Skeletal muscle tissue (tissue), 4 donors: ENCODE measurements around the gene PLXNA3. TPM values are rescaled to one million over a fixed set of nuclear protein-coding genes. Genes with fewer than 3 reads are reported as not detected.

Experiments used
- H3K27ac ChIP-seq: one replicate; pipeline ENCODE4 v1.7.0; 2013; ENCODE audit warnings: mild to moderate bottlenecking, low read depth, low read length, inconsistent platforms
- H3K27me3 ChIP-seq, 3 donors: one replicate each; pipeline ENCODE4 v1.7.0; 2013; ENCODE audit warnings: low read length in 3 of 3; ENCODE audit not compliant: control insufficient read depth in 3 of 3, insufficient read depth in 3 of 3
- H3K36me3 ChIP-seq, 3 donors: one replicate each; pipeline ENCODE4 v1.7.0; 2013; ENCODE audit warnings: low read length in 3 of 3; ENCODE audit not compliant: control insufficient read depth in 3 of 3, insufficient read depth in 3 of 3
- H3K4me1 ChIP-seq, 3 donors: one replicate each; pipeline ENCODE4 v1.7.0; 2013; ENCODE audit warnings: low read length in 3 of 3, mild to moderate bottlenecking in 3 of 3; ENCODE audit not compliant: control insufficient read depth in 3 of 3, insufficient read depth in 3 of 3
- H3K4me3 ChIP-seq, 3 donors: one replicate each; pipeline ENCODE4 v1.7.0; 2013; ENCODE audit warnings: low read length in 3 of 3
- H3K9ac ChIP-seq, 3 donors: one replicate each; pipeline ENCODE4 v1.7.0; 2013; ENCODE audit warnings: low read length in 3 of 3, mild to moderate bottlenecking in 3 of 3, moderate library complexity in 2 of 3, low read depth in 1 of 3
- H3K9me3 ChIP-seq, 3 donors: one replicate each; pipeline ENCODE4 v1.7.0; 2013; ENCODE audit warnings: low read length in 3 of 3; ENCODE audit not compliant: control insufficient read depth in 3 of 3
- total RNA-seq: library from RNA; depleted of rRNA; stranded (reverse); fragments of >200 nt; gene quantifications from one replicate; pipeline ENCODE4 v1.2.3, GENCODE V29; 2014
- donor health status: Osteomylitis.

Gene PLXNA3
- total RNA-seq, 1 donor from 2014 or later, result 9.9 TPM

DNA sequence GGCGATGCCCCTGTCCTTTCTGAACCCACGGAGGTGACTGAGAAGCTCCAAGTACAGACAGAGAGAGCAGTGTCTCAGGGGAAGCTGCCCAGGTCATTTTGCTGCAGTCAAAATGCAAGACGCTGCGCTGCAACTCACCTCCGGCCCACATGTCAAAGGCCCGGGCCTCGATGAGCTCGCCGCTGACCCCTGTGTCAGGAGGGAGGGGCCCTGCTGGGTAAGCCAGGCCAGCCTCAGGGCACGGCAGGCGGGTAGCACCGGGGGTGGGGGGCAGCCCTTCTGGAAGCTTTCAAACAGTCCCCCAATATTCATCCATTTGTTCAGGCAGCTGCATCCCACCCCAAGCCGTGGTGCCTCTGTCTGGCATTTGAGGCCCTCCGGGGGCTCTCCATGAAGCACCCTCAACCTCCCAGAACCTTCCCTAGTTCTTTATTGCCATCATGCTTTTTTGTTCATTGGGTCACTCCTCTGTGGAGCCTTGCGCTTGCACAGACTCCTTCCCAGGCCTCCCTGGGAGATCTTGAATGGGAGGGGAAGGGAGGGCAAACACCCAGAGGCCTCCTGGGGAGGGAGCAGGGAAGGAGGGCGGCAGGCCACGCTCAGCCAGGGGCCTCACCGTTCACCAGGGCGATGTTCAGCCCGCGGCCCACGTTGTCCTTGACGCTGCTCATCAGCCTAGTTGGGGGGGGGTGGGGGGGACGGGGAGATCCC lies 49.7 kb downstream of the PLXNA3 start:
- Histone ChIP-seq H3K36me3 (peaks cover 12 to 19% (median 19%) of the 10 kb centered on the region in 3 donors), H3K9me3 (no peaks in the 10 kb centered on the region), H3K9ac (no peak overlapping the region), H3K4me1 (no peaks in the 10 kb centered on the region), H3K4me3 (no peak overlapping the region), H3K27me3 (peaks cover 0 to under 1% (median 0%) of the 10 kb centered on the region in 3 donors), H3K27ac (no peak overlapping the region)

DNA sequence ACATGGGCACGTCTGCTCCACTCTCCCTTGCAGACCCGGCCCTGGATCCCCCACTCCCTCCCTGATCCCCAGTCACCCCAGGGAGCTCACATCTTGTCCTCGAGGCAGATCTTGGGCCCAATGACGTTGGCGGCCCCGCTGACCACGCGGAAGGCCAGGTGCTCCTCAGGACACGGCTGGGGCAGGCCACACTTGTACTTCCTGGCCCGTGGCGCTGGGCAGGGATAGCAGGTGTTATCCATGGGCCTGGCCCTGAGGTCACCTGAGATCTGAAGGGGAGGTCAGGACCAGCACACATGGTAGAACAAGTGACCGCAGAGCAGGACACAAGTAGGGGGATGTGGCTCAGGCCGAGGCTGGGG lies 50.3 kb downstream of the PLXNA3 start:
- Histone ChIP-seq H3K9me3 (no peaks in the 10 kb centered on the region), H3K27ac (no peak overlapping the region), H3K27me3 (no peaks in the 10 kb centered on the region), H3K9ac (no peak overlapping the region), H3K4me3 (no peak overlapping the region), H3K4me1 (no peaks in the 10 kb centered on the region), H3K36me3 (peaks cover 12 to 19% (median 19%) of the 10 kb centered on the region in 3 donors)

DNA sequence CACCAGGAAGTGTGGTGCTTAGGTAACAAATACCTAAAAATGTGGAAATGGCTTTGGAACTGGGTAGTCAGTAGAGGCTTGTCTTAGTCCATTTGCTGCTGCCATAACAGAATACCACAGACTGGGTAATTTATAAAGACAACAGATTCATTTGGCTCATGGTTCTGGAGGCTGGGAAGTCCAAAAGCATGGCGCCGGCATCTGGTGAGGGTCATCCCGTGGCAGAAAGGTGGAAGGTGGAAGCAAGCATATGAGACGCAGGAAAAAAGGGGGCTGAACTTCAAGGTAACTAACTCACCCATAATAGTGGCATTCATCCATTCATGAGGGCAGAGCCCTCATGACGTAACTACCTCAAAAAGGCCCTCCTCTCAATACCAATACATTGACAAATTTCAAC lies 51.4 kb downstream of the PLXNA3 start:
- Histone ChIP-seq H3K4me1 (no peaks in the 10 kb centered on the region), H3K27me3 (no peaks in the 10 kb centered on the region), H3K27ac (no peak overlapping the region), H3K4me3 (no peak overlapping the region), H3K9ac (no peak overlapping the region), H3K9me3 (no peaks in the 10 kb centered on the region), H3K36me3 (peaks cover 12 to 19% (median 19%) of the 10 kb centered on the region in 3 donors)

DNA sequence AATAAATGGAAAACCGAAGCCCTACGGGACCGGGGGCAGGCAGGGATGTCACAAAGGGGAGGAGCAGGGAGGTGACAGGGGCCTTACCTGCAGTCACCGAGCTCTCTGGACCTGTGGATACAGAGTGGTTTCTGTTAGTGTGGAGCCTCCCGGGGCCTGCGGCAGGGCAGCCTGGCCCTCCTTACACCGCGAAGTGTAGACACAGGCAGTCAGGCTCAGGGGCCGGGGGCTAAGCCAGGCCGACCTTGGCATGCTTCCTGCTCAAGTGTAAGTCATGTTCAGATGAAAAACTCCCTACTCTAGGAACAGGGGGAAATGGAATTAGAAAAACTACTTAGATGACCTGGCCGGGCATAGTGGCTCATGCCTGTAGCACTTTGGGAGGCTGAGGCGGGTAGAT lies 53.7 kb downstream of the PLXNA3 start:
- peaks cover 6 to 11% (median 11%) of the 10 kb centered on the region in 3 donors for H3K36me3 ChIP-seq
- H3K27ac ChIP-seq, result no peak overlapping the region

DNA sequence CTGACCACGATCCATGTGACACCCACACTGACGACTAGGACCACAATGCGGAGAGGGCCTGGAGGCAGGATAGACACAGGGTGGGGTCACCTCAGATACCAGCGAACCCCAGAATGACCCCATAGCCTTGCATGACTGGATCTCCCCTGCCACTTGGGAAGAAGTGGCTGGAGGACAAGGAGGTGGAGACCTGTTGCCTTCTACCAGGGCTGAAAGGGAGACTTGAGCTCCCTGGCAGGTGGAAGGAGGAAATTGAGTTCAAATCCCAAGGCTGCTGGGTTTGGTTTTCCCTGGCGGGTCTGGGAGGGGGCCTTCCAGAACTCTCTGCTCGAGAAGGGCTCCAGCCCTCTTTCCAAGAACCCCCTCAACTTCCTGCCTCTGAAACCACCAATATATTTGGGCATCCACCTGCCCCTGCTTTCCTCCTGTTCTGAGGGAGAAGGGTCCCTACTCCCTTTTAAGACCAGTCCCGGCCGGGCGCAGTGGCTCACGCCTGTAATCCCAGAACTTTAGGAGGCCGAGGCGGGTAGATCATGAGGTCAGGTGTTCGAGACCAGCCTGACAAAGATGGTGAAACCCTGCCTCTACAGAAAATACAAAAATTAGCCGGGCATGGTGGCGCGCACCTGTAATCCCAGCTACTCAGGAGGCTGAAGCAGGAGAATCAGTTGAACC lies 54.9 kb downstream of the PLXNA3 start:
- Histone ChIP-seq H3K9me3 (no peaks in the 10 kb centered on the region), H3K36me3 (peaks cover 4 to 9% (median 8%) of the 10 kb centered on the region in 3 donors), H3K4me1 (peaks cover 11 to 16% (median 13%) of the 10 kb centered on the region in 3 donors), H3K27ac (no peak overlapping the region), H3K9ac (no peak overlapping the region), H3K27me3 (no peaks in the 10 kb centered on the region), H3K4me3 (no peak overlapping the region)

More for the DNA sequence above, 53.7 kb downstream of the PLXNA3 start:
- H3K9me3 ChIP-seq, result no peaks in the 10 kb centered on the region
- H3K4me1 ChIP-seq, result peaks cover 6 to 7% (median 6%) of the 10 kb centered on the region in 3 donors
- H3K4me3 ChIP-seq, result no peak overlapping the region
- no peaks in the 10 kb centered on the region for H3K27me3 ChIP-seq
- H3K9ac ChIP-seq, result no peak overlapping the region

DNA sequence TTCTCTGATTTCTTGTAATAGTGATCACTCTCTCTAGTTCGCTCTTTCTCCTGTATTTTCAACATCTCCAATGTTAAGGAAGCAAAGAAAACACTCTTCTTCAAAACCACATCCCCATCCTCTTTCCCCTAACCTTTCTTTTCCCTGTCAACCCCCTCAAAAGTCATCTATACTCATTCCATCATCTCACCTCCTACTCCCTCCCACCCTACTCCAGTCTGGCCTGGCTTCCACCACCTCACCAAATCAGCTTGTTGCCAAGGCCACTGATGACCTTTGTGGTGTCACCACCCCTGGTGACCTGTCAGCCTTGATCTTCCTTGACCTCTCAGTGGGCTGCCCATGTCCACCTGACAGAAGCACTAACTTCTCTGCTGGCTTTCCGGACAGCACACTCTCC lies 55.6 kb downstream of the PLXNA3 start:
- peaks cover 2 to 6% (median 4%) of the 10 kb centered on the region in 3 donors for H3K36me3 ChIP-seq
- no peaks in the 10 kb centered on the region for H3K27me3 ChIP-seq
- no peak overlapping the region for H3K9ac ChIP-seq
- H3K4me1 ChIP-seq, result peaks cover 11 to 16% (median 13%) of the 10 kb centered on the region in 3 donors
- no peak overlapping the region for H3K4me3 ChIP-seq
- no peak overlapping the region for H3K27ac ChIP-seq
- H3K9me3 ChIP-seq, result no peaks in the 10 kb centered on the region

DNA sequence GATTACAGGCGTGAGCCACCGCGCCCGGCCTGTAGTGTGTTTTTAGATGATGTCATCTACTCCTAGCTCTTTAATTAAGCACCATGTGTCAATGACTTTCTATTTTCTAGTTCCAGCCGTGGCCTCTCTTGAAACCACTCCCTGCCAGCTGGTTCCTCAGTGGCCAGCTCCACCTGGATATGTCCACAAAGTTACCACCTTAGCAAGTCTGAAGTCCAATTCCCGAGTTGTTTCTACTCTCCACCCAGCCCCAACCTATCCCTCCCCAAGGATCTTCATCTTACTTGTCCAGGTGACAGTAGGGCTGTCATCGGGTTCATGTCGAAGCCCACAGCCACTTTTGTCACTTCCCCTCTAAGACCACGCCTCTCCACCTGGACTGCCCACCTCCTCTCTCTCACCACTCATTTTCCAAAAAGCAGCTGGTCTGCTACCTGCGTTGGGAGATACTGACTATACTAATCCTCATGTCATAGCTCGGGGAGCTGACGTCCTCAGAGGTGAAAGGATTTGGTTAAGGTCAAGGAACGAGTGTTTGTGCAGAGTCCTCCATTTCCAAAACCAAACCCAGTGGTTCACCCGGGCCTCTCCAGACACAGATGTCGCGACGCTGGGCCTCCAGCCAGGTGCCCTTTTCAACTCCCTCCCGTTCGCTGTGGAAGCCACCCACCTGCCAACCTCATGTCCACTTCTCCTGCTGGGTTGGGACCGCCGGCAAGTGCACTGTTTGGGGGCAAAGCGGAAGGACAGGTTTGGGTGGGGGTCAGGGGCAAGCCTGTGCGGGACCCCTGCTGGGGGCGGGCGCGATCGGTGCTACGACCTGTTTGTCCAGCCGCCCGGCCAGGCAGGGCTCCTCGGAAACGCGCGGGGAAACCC lies 57.2 kb downstream of the PLXNA3 start:
- Histone ChIP-seq H3K4me3 (peak overlapping the region; percentile 78 to 82 (median 79)), H3K4me1 (peaks cover 11 to 16% (median 13%) of the 10 kb centered on the region in 3 donors), H3K9me3 (no peaks in the 10 kb centered on the region), H3K9ac (peak overlapping the region; percentile 84 to 88 (median 87)), H3K27me3 (no peaks in the 10 kb centered on the region), H3K27ac (peak overlapping the region; percentile 91), H3K36me3 (no peaks in the 10 kb centered on the region)

DNA sequence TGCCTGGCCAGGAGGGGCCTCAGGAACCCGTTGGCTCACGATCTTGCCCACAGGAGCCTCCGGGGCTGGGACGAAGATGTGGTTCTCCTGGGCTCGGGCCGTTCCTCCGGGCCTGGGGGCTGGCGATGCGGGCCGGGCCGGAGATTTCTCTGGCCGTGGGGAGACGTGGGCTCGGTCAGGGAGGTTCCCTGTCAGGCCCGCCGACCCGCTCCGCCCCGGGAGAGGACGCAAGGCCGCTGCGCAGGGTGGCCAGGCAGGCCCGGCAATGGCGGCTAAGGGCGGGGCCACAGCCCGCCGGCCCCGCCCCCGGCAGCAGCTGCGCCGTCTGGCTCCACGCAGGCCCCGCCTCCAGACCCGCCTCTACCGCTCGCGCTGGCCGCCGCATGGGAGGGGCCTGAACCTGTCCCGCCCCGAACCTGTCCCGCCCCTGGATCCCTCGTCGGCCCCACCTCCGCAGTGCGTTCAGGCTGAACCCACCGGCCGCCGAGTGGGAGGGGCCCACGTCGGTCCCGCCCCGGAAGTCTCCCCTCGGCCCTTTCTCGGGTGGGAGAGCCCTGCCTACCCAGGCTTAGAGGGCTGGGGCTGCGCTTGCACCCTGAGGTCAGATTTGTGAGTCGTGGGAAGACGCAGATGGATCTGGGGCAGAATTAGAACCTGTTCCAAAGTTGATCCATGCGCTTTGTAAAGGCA lies 58.0 kb downstream of the PLXNA3 start, which contains the start of gene FAM3A:
Gene FAM3A, minus strand, starts transcription at position 267 of the 690 bp plus-strand sequence. CDS start 460 bp downstream, outside the sequence.
- H3K36me3 ChIP-seq, result no peaks in the 10 kb centered on the region
- H3K27ac ChIP-seq, result peak within 1 kb of the TSS; percentile 91
- H3K4me3 ChIP-seq, result peak within 1 kb of the TSS; percentile 79 to 82 (median 79)
- no peaks in the 10 kb centered on the region for H3K9me3 ChIP-seq
- peak within 1 kb of the TSS; percentile 86 to 88 (median 87) for H3K9ac ChIP-seq
- H3K27me3 ChIP-seq, result no peaks in the 10 kb centered on the region
- H3K4me1 ChIP-seq, result peaks cover 11 to 16% (median 13%) of the 10 kb centered on the region in 3 donors

DNA sequence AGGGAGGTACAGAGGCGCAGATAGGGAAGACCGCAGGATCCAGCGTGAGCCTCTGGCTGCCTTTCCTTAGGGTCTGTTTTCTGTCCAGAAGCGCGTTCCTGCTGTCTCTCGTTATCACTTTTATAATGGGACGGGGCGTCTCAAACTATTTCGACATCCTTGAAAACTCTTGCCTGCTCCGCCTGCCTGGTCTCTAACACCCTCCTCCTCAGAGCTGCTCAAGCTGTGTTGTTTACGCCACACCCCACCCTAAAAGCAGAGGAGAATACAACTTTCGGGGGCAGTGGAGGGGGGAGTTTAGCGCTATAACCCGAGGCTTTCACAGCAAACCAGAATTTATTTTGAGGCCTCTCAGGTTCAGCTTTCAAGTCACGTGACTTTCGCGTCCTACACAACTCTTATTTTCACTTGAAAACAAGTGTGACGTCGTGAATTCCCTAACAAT lies 58.6 kb downstream of the PLXNA3 start:
- Histone ChIP-seq H3K27ac (peak overlapping the region; percentile 80), H3K4me1 (peaks cover 11 to 16% (median 13%) of the 10 kb centered on the region in 3 donors), H3K4me3 (peak overlapping the region; percentile 76 to 80 (median 79)), H3K27me3 (no peaks in the 10 kb centered on the region), H3K9ac (peak overlapping the region; percentile 55 to 86 (median 85)), H3K9me3 (no peaks in the 10 kb centered on the region), H3K36me3 (no peaks in the 10 kb centered on the region)
